Measurements from ENCODE around the gene CAMK1D. TPM values are rescaled to one million over a fixed set of nuclear protein-coding genes. Genes with fewer than 3 reads are reported as not detected.
"Not testable (repeated sequence)": the region's sequence is repeated elsewhere in the genome, so short reads cannot be mapped to it uniquely, and the experiment has no call there.

CAMK1D gene
- total and polyA plus RNA-seq, 9 donors, result 1.8 to 11.7 (median 5.5) TPM

DNA sequence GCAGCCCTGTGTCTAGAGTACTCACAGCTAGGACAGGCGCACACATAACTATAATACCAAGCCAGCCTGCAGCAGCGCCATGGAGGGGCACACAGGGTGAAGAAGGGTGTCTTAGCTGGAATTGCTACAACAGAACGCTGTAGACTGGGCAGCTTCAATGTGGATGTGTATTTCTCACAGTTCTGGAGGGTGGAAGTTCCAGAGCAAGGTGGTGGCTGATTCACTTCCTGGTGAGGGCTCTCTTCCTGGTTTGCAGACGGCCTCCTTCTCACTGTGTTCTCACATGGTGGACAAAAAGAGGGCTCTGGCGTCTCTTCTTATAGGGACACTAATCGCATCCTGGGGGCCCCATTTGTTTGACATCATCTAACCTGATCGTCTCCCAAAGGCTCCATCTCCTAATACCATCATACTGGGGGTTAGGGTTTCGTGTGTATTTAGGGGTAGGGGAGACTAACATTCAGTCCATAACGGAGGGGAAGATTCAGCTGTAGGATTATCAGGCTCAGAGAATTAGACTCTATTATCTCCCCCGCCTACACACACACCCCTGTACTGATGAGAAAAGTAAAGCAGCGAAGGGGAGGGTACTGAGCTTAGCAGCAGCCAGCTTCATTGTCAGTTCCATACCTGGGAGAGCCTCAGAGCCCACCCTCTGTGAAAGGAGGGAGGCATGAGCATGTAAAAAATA lies 363.1 kb downstream of the CAMK1D start:
- WGBS, 3 donors, result 94 to 95% (median 95%) methylated on average over 11 of the region's 11 CpGs
- Histone ChIP-seq H3K4me1 (ENCODE audit: insufficient read depth) (peaks cover 7% of the 10 kb centered on the region), H3K27me3 (no peaks in the 10 kb centered on the region), H3K36me3 (no peaks in the 10 kb centered on the region), H3K27ac (no peak overlapping the region), H3K4me3 (no peak overlapping the region), H3K9me3 (no peaks in the 10 kb centered on the region)
- no peak for DNase-seq
- TF ChIP-seq POLR2A (IDR thresholded peaks at IDR 0.05) (no peak), EP300 (IDR thresholded peaks at IDR 0.05) (no peak)
- TF ChIP-seq, protein P1, sequence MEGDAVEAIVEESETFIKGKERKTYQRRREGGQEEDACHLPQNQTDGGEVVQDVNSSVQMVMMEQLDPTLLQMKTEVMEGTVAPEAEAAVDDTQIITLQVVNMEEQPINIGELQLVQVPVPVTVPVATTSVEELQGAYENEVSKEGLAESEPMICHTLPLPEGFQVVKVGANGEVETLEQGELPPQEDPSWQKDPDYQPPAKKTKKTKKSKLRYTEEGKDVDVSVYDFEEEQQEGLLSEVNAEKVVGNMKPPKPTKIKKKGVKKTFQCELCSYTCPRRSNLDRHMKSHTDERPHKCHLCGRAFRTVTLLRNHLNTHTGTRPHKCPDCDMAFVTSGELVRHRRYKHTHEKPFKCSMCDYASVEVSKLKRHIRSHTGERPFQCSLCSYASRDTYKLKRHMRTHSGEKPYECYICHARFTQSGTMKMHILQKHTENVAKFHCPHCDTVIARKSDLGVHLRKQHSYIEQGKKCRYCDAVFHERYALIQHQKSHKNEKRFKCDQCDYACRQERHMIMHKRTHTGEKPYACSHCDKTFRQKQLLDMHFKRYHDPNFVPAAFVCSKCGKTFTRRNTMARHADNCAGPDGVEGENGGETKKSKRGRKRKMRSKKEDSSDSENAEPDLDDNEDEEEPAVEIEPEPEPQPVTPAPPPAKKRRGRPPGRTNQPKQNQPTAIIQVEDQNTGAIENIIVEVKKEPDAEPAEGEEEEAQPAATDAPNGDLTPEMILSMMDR (IDR thresholded peaks at IDR 0.05), result no peak
- intact Hi-C loops (cut with DNase I), result loop anchor here in 3 of 4 donors (5.0 to 10.0 kb wide), 5 partner anchors 192 to 450 kb away; no protein-coding TSS in a partner anchor

DNA sequence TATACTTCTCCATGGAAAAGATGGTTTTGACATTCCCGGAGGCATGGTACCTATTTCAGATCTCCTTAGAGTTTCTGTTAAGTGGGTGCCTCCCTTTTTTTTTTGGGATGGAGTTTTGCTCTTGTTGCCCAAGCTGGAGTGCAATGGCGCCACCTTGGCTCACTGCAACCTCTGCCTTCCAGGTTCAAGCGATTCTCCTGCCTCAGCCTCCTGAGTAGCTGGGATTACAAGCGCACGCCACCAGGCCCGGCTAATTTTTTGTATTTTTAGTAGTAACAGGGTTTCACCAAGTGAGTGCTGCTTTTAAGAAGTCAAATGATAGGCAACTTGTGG lies 363.6 kb downstream of the CAMK1D start:
- H3K36me3 ChIP-seq; DNase-seq; H3K9me3 ChIP-seq; H3K27me3 ChIP-seq; H3K4me1 ChIP-seq (ENCODE audit: insufficient read depth); H3K4me3 ChIP-seq; H3K27ac ChIP-seq: not testable (repeated sequence)
- intact Hi-C loops (cut with DNase I), result loop anchor here in 3 of 4 donors (5.0 to 10.0 kb wide), 5 partner anchors 192 to 451 kb away; no protein-coding TSS in a partner anchor
- WGBS, 3 donors, result 94 to 96% (median 95%) methylated on average over 6 of the region's 6 CpGs

DNA sequence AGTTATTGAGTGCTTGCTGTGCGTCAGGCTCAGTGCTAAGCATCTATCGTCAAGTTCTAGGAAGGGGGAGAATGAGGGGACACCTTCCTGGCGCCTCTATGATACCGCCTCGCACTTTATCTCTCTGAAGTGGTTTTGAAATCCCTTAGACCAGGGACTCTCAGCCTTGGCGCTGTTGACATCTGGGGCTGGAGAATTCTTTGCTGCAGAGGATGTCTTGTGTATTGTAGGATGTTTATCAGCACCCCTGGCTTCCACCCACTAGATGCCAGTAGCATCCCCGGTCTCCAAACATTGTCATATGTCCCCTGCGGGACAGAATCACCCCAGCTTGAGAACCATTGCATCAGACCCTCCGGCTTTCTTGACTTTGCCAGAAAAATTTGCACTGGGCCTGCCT lies 366.7 kb downstream of the CAMK1D start:
- DNase-seq, result no peak
- H3K4me3 ChIP-seq, result no peak overlapping the region
- no peaks in the 10 kb centered on the region for H3K9me3 ChIP-seq
- H3K27me3 ChIP-seq, result no peaks in the 10 kb centered on the region
- intact Hi-C loops (cut with DNase I), result loop anchor here (5.0 to 10.0 kb wide), 4 partner anchors 186 to 451 kb away; no protein-coding TSS in a partner anchor
- 94 to 95% (median 95%) methylated on average over 9 of the region's 9 CpGs for WGBS, 3 donors
- H3K36me3 ChIP-seq, result no peaks in the 10 kb centered on the region
- no peak overlapping the region for H3K27ac ChIP-seq
- TF ChIP-seq EP300 (IDR thresholded peaks at IDR 0.05) (no peak), POLR2A (IDR thresholded peaks at IDR 0.05) (no peak)
- TF ChIP-seq, protein P1 (IDR thresholded peaks at IDR 0.05), result no peak
- no peaks in the 10 kb centered on the region for H3K4me1 ChIP-seq (ENCODE audit: insufficient read depth)

DNA sequence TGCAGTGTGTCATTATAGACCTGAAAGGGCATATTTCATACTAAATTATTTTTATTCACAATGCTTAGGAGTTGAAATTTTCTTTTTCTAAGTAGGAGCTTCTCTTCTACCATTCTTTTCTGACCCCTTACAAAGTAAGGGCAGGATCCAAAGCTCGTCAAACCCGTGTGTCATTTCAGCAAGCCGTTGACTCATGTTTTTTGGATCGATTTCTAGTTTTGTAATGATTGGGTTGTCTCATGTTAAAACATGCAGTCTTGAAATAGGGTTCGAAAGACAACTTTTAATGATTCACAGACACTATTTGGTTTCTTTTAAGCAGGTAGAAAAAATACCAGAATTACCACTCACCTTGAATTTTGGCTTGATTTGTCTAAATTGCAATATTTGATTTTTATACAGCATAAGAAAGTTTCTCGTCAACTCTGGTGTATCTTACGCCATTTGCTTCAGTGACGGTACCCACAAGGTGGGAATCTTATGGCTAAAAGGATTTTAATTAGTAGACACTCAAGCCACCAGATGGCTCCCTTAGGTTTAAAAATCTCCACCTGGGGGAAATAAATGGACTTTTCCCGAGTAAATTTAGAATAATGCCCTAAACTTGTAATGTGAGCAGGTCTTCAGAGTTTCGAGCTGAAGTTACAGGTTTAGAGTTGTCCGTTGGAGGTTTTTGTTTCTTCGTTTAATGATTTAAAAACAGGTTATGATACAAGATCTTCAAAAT lies 368.8 kb downstream of the CAMK1D start:
- H3K36me3 ChIP-seq, result no peaks in the 10 kb centered on the region
- no peaks in the 10 kb centered on the region for H3K27me3 ChIP-seq
- TF ChIP-seq EP300 (IDR thresholded peaks at IDR 0.05), result no peak
- TF ChIP-seq, protein P1 (IDR thresholded peaks at IDR 0.05), result peak; percentile 26 to 57 (median 48)
- DNase-seq, result no peak
- H3K4me1 ChIP-seq (ENCODE audit: insufficient read depth), result no peaks in the 10 kb centered on the region
- no peak overlapping the region for H3K27ac ChIP-seq
- 60 to 71% (median 60%) methylated on average over 12 of the region's 12 CpGs for WGBS, 3 donors
- intact Hi-C loops (cut with DNase I), result loop anchor here (5.0 to 10.0 kb wide), 4 partner anchors 184 to 453 kb away; no protein-coding TSS in a partner anchor
- H3K9me3 ChIP-seq, result no peaks in the 10 kb centered on the region
- H3K4me3 ChIP-seq, result no peak overlapping the region

GRCh38 chr10:12719365-12719764 lies 370.0 kb downstream of the CAMK1D start:
- Histone ChIP-seq H3K4me1 (ENCODE audit: insufficient read depth) (no peaks in the 10 kb centered on the region), H3K4me3 (no peak overlapping the region), H3K27me3 (no peaks in the 10 kb centered on the region), H3K36me3 (no peaks in the 10 kb centered on the region), H3K9me3 (no peaks in the 10 kb centered on the region), H3K27ac (no peak overlapping the region)
- WGBS, 3 donors, result 87 to 91% (median 88%) methylated on average over 2 of the region's 2 CpGs
- DNase-seq, result no peak
- intact Hi-C loops (cut with DNase I), result loop anchor here (5.0 to 10.0 kb wide), 4 partner anchors 183 to 455 kb away; no protein-coding TSS in a partner anchor
- TF ChIP-seq EP300 (IDR thresholded peaks at IDR 0.05) (no peak), POLR2A (IDR thresholded peaks at IDR 0.05) (no peak)
- TF ChIP-seq, protein P1 (IDR thresholded peaks at IDR 0.05), result no peak
